Measurements from ENCODE around the gene PDZD4. TPM values are rescaled to one million over a fixed set of nuclear protein-coding genes. Genes with fewer than 3 reads are reported as not detected.

The PDZD4 gene
- total RNA-seq, 1 donor from 2014 or later: 23.2 TPM

DNA sequence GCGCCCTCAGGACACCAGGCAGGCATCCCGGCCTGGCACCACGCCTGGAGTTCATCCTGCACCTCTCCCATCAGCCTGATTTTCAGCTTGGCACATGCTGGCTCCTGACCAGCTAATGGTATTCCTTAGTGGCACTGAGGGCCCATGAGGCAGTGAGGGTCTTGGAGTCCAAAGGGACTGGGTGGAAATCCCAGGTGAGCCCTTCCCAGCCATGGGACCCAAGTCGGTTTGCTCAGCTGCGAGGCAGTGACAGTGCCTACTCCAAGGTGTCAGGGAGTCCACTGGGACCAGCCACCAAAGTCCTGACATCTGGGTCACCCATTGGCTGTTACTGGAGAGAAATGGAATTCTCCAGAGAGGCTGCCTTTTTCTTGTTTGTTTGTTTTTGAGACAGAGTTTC is 31.0 kb downstream of the PDZD4 start:
- Histone ChIP-seq H3K4me3 (no peak overlapping the region), H3K27ac (peak overlapping the region in 1 of 2 donors; percentile 80), H3K9me3 (no peaks in the 10 kb centered on the region), H3K36me3 (peaks cover 6 to 22% of the 10 kb centered on the region in 2 donors), H3K27me3 (no peaks in the 10 kb centered on the region), H3K4me1 (peaks cover 3 to 7% of the 10 kb centered on the region in 2 donors)
- TF ChIP-seq, protein P1, sequence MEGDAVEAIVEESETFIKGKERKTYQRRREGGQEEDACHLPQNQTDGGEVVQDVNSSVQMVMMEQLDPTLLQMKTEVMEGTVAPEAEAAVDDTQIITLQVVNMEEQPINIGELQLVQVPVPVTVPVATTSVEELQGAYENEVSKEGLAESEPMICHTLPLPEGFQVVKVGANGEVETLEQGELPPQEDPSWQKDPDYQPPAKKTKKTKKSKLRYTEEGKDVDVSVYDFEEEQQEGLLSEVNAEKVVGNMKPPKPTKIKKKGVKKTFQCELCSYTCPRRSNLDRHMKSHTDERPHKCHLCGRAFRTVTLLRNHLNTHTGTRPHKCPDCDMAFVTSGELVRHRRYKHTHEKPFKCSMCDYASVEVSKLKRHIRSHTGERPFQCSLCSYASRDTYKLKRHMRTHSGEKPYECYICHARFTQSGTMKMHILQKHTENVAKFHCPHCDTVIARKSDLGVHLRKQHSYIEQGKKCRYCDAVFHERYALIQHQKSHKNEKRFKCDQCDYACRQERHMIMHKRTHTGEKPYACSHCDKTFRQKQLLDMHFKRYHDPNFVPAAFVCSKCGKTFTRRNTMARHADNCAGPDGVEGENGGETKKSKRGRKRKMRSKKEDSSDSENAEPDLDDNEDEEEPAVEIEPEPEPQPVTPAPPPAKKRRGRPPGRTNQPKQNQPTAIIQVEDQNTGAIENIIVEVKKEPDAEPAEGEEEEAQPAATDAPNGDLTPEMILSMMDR (IDR thresholded peaks at IDR 0.05): no peak
- DNase-seq (ENCODE audit: low spot score in 2 of 2): no peak
- intact Hi-C loops (cut with DNase I): no loop called here

DNA sequence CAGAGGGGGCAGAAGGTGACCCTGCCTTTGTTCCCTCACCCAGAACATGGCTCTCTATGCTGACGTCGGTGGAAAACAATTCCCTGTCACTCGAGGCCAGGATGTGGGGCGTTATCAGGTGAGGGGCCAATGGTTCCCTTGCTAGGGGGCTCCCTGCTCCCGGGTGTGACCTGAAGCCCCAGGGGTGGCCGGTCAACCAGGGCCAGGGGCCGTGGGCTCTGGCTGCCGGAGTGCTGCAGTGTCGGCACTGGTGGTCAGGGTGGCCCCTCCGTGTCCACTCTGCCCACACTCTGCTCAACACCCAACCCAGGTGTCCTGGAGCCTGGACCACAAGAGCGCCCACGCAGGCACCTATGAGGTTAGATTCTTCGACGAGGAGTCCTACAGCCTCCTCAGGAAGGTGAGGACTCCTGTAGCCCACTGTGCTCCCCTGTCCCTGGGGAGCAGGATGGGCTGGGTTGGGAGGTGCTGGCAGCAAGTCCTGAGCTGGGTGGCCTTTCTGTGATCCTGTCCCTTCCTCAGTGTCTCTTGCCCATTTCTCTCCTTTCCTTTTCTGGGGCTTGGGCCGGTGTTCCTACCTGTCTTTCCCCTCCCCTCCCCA is 32.8 kb downstream of the PDZD4 start:
- intact Hi-C loops (cut with DNase I): no loop called here
- H3K4me1 ChIP-seq: peaks cover 5 to 7% of the 10 kb centered on the region in 2 donors
- no peak for DNase-seq (ENCODE audit: low spot score in 2 of 2)

DNA sequence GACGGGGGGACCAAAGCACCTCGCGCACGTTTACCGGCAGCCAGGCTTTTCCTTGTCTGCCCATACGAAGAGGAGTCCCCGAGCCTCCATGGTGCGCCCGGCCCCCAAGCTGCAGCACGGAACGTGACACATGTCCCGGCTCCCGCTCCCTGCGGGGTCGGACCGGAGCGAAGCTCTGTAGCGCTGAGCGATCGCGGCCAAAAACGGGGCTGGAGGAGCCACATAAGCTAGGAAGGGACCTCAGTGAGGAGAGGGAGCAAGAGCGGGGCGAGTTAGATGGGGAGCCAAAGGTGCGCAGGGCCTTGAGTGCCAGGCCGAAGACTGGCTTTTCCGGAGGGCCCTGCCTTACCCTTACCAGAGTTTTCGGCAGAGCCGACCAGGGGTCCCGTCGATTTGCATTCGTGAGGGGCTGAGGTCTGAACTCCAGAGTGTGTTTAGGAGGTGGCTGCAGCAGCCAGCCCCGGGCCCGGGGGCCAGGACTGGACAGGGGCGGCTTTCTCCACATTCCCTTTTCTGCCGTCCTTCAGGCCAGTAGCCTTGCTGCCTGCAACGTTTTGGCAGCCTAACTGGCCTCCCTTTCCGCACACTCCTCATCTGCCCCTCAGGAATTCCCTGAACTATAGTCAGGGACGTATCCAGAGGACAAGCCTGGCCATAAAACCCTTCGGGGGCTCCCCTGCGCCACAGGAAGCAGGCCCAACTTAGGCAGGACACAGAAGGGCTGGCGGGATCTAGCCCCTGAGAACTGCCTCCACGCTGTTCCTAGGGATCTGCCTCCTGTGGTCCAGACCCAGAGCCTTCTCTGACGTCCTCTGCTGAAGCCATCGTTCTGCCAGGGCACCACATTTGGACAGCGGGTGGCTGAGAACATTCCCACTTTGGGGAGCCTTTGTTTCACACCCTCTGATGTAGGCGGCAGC is 35.2 kb downstream of the PDZD4 start:
- TF ChIP-seq, protein P1 (IDR thresholded peaks at IDR 0.05): no peak
- intact Hi-C loops (cut with DNase I): loop anchor here (1.0 kb wide), 2 partner anchors 71 to 133 kb away; partner anchors contain the start of genes ABCD1 and BCAP31
- peak in 1 of 2 donors; percentile 69 for DNase-seq (ENCODE audit: low spot score in 2 of 2)
- peak overlapping the region; percentile 71 to 76 for H3K4me3 ChIP-seq
- peaks cover 6 to 26% of the 10 kb centered on the region in 2 donors for H3K36me3 ChIP-seq
- H3K27ac ChIP-seq: peak overlapping the region; percentile 93 to 96
- peaks cover 3 to 6% of the 10 kb centered on the region in 2 donors for H3K4me1 ChIP-seq
- H3K9me3 ChIP-seq: no peaks in the 10 kb centered on the region
- H3K27me3 ChIP-seq: no peaks in the 10 kb centered on the region

More for the DNA sequence above, 32.8 kb downstream of the PDZD4 start:
- Histone ChIP-seq H3K9me3 (no peaks in the 10 kb centered on the region), H3K4me3 (no peak overlapping the region), H3K36me3 (peaks cover 6 to 22% of the 10 kb centered on the region in 2 donors), H3K27me3 (no peaks in the 10 kb centered on the region), H3K27ac (no peak overlapping the region)
- TF ChIP-seq, protein P1 (IDR thresholded peaks at IDR 0.05): no peak

DNA sequence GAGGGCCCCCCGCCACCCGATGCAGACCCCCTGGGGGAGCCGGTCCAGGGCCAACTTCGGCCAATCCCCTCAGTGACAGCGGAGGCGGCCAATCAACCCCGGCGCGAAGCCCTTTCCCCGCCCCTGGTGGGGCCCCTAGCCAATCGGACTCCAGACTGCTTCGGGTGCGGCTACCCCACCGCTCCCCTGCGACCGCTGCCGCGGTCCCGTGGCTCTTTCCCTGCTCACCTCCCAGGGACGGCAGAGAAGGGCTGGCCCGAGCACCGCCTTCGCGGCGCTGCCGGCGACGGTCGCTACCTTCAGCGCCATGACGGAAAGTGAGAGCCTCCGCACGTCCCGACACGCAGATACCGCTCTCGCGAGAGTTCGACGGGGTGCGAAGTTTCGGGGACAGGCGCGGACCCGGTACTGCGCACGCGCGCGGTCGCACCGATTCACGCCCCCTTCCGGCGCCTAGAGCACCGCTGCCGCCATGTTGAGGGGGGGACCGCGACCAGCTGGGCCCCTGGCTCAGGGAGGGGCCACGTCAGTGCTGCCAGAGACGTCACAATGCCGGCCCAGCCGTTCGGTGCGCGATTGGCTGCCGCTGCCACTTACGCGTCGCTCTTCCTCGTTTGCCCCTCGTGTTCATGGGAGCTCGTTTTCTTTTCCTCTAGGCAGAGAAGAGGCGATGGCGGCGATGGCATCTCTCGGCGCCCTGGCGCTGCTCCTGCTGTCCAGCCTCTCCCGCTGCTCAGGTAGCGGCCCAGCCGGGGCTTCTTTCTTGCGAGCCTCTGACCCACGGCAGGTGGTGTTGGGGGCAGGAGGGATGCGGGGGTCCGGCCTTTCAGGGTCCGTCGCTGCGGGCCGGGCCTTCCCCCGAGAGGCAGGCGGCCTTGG is 36.1 kb downstream of the PDZD4 start, which contains the start of the genes IDH3G and SSR4:
TSS of gene IDH3G (minus strand) at position 358 of the 879 bp plus-strand sequence. CDS start at position 309, 49 bp downstream.
TSS of gene SSR4 (plus strand) at position 651 of the 879 bp plus-strand sequence. CDS start at position 671, 20 bp downstream.
- DNase-seq (ENCODE audit: low spot score in 2 of 2): peak; percentile 48 to 95
- intact Hi-C loops (cut with DNase I): loop anchor here (1.0 kb wide), 2 partner anchors 70 to 134 kb away; partner anchors contain the start of genes ABCD1 and BCAP31
- H3K27me3 ChIP-seq: no peaks in the 10 kb centered on the region
- peak within 1 kb of the TSS; percentile 93 to 96 for H3K27ac ChIP-seq
- H3K36me3 ChIP-seq: peaks cover 6 to 29% of the 10 kb centered on the region in 2 donors
- H3K4me1 ChIP-seq: peaks cover 0 to 6% of the 10 kb centered on the region in 2 donors
- TF ChIP-seq, protein P1 (IDR thresholded peaks at IDR 0.05): peak in 1 of 3 experiments; percentile 13
- H3K9me3 ChIP-seq: no peaks in the 10 kb centered on the region
- H3K4me3 ChIP-seq: peak within 1 kb of the TSS; percentile 71 to 76

DNA sequence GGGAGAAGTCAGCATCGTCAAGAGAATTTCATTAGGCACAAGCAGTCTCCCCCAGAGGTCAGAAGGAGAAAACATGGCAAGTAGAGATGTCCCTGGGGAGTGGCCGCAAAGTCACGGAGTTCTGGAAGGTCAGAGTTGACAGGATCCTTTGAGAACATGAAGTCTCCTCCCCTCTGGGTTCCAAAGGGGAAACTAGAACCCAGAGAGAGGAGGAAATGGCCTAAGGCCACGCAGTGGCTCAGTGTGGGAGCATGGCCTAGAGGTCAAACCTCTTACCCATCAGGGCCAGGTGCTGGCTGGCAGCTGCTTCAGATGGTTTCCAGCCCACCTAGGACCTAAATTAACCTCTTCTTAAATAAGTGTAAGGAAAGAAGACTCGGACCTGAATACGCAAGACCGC is 37.1 kb downstream of the PDZD4 start:
- intact Hi-C loops (cut with DNase I): no loop called here
- peak overlapping the region; percentile 71 to 76 for H3K4me3 ChIP-seq
- TF ChIP-seq, protein P1 (IDR thresholded peaks at IDR 0.05): no peak
- no peaks in the 10 kb centered on the region for H3K9me3 ChIP-seq
- peak overlapping the region; percentile 93 to 96 for H3K27ac ChIP-seq
- no peak for DNase-seq (ENCODE audit: low spot score in 2 of 2)
- H3K36me3 ChIP-seq: peaks cover 1 to 30% of the 10 kb centered on the region in 2 donors
- H3K27me3 ChIP-seq: no peaks in the 10 kb centered on the region
- H3K4me1 ChIP-seq: peaks cover 0 to 6% of the 10 kb centered on the region in 2 donors
